ENCODE measurements around the gene POMT1.

GRCh38 chr9:131491001-131491710, 11.6 kb upstream of the POMT1 start:
- no peak for TF ChIP-seq POLR2A (IDR thresholded peaks at IDR 0.05)
- TF ChIP-seq, protein P1, sequence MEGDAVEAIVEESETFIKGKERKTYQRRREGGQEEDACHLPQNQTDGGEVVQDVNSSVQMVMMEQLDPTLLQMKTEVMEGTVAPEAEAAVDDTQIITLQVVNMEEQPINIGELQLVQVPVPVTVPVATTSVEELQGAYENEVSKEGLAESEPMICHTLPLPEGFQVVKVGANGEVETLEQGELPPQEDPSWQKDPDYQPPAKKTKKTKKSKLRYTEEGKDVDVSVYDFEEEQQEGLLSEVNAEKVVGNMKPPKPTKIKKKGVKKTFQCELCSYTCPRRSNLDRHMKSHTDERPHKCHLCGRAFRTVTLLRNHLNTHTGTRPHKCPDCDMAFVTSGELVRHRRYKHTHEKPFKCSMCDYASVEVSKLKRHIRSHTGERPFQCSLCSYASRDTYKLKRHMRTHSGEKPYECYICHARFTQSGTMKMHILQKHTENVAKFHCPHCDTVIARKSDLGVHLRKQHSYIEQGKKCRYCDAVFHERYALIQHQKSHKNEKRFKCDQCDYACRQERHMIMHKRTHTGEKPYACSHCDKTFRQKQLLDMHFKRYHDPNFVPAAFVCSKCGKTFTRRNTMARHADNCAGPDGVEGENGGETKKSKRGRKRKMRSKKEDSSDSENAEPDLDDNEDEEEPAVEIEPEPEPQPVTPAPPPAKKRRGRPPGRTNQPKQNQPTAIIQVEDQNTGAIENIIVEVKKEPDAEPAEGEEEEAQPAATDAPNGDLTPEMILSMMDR (IDR thresholded peaks at IDR 0.05 in 4 of 5, conservative IDR thresholded peaks at IDR 0.05 in 1 of 5): no peak
